NCI-H510A treated with DMSO at 0.1 percent for 48 hours (cell line): ENCODE results near the gene CARS1.

Experiments used
- DNase-seq: peaks from one replicate; lab custom pipeline; 2025; lab: John Stamatoyannopoulos, UW

Gene CARS1

GRCh38 chr11:2955906-2956476, 101.2 kb downstream of the CARS1 start:
- no peak for DNase-seq

- DNase-seq = no peak
These were observed 103.0 kb downstream of the CARS1 start for GRCh38 chr11:2954263-2954662.

DNA sequence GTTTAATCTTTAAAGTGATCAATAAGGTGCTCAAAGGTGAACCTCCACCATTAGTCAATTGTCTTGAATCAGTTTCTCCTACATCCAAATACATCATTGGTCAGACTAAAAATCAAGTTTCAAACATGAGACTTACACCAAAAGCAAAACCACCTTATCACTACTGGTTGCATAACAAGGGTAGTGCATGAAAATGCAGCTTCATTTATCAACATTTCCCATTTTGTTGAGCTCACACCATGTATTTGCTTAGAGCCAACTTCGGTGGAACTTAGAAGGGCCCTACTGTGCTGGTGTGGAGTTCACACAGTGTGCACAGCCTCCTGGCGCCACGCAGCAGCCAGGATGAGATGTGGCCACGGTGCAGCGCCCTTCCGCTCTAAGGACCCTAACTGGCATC, 104.9 kb downstream of the CARS1 start:
- no peak for DNase-seq

DNA sequence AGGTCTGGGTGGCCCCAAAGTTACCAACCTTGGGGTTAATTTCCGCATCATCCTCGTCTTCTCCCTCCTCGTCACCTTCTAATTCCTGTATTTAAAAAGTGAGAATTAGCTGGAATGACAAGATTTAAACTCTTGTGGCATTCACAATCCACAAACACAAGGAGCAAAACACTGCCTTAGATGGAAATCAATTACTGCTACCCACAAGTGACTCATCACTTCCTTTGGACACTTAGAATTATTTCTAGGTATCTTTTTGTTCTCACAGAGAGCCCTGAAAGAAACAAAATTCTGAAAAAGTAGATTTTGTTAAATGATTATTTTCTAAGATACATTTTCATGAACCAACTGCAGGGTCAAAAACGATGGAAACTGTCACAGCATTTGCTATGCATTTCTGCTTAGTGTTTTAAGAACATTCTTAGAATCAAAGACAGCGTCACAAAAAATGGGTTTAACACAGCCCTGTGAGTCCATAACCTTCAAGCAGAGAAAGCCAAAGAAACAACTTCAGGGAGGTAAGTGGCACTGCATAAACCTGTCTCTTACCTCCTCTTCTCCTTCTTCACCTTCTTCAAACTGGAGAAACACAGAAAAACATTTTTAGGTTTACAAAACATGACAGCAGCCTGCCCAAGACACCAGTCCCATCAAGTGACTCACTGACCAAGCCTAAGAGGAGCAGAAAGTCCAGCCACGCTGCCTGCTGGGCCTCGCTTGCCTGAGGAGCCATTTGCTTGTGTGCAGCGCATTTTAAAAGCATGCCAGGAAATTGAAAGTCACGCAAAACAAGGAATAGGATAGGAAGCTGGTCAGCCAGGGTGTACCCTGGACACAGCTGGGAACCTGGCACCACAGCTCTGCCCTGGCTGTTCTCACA, 105.8 kb downstream of the CARS1 start:
- no peak for DNase-seq
